HG02642 (cell line): ENCODE results near the gene MCM3AP.

Experiments
- ATAC-seq: cut with Tn5 transposase; IDR thresholded peaks from one replicate; pipeline ENCODE4 v1.9.1; 2021; ENCODE audit warnings: mild to moderate bottlenecking; ENCODE audit not compliant: unreplicated experiment, poor library complexity

MCM3AP gene

GRCh38 chr21:46191686-46192575 is 93.5 kb downstream of the MCM3AP start:
- ATAC-seq, result no peak

GRCh38 chr21:46191257-46191685 is 94.1 kb downstream of the MCM3AP start:
- no peak for ATAC-seq

- ATAC-seq, result no peak
These were observed 94.8 kb downstream of the MCM3AP start for GRCh38 chr21:46190491-46191131.

- ATAC-seq, result no peak
These were observed 95.4 kb downstream of the MCM3AP start for GRCh38 chr21:46189959-46190490.

GRCh38 chr21:46189213-46189958 is 96.0 kb downstream of the MCM3AP start:
- no peak for ATAC-seq

GRCh38 chr21:46188226-46189212 is 96.9 kb downstream of the MCM3AP start:
- ATAC-seq, result no peak

- ATAC-seq, result no peak
These were observed 97.6 kb downstream of the MCM3AP start for GRCh38 chr21:46187814-46188213.

- no peak for ATAC-seq
These were observed 98.2 kb downstream of the MCM3AP start for GRCh38 chr21:46187261-46187660.

- ATAC-seq, result no peak
These were observed 99.7 kb downstream of the MCM3AP start for GRCh38 chr21:46185716-46186115.
